GM21576 (cell line): ENCODE data around the gene PXMP4.
"Not testable (repeated sequence)": the region's sequence is repeated elsewhere in the genome, so short reads cannot be mapped to it uniquely, and the experiment has no call there.

Experiments
- ATAC-seq: cut with Tn5 transposase; IDR thresholded peaks from one replicate; pipeline ENCODE4 v1.9.1; 2021; ENCODE audit warnings: mild to moderate bottlenecking, moderate library complexity; ENCODE audit not compliant: unreplicated experiment

PXMP4 gene

GRCh38 chr20:33704197-33704924, 15.7 kb downstream of the PXMP4 start:
- ATAC-seq, result no peak

GRCh38 chr20:33703498-33704137, 16.5 kb downstream of the PXMP4 start:
- no peak for ATAC-seq

GRCh38 chr20:33702861-33703260, 17.2 kb downstream of the PXMP4 start:
- no peak for ATAC-seq

- no peak for ATAC-seq
These were observed 18.3 kb downstream of the PXMP4 start for GRCh38 chr20:33701629-33702450.

GRCh38 chr20:33700696-33701441, 19.2 kb downstream of the PXMP4 start:
- not testable (repeated sequence) for ATAC-seq

GRCh38 chr20:33698966-33699365, 21.1 kb downstream of the PXMP4 start:
- ATAC-seq, result not testable (repeated sequence)

GRCh38 chr20:33697129-33697528, 23.0 kb downstream of the PXMP4 start:
- no peak for ATAC-seq

GRCh38 chr20:33696448-33696847, 23.7 kb downstream of the PXMP4 start:
- ATAC-seq, result no peak

- no peak for ATAC-seq
These were observed 25.5 kb downstream of the PXMP4 start for GRCh38 chr20:33694639-33695012.

- ATAC-seq, result no peak
These were observed 26.1 kb downstream of the PXMP4 start for GRCh38 chr20:33693741-33694638.

GRCh38 chr20:33693289-33693688, 26.8 kb downstream of the PXMP4 start:
- ATAC-seq, result no peak

GRCh38 chr20:33689973-33690372, 30.1 kb downstream of the PXMP4 start:
- ATAC-seq, result no peak

GRCh38 chr20:33689493-33689892, 30.6 kb downstream of the PXMP4 start:
- ATAC-seq, result no peak

- ATAC-seq, result no peak
These were observed 31.1 kb downstream of the PXMP4 start for GRCh38 chr20:33688938-33689424.

GRCh38 chr20:33687993-33688937, 31.8 kb downstream of the PXMP4 start:
- no peak for ATAC-seq

- ATAC-seq, result no peak
These were observed 32.7 kb downstream of the PXMP4 start for GRCh38 chr20:33687370-33687915.

- no peak for ATAC-seq
These were observed 33.1 kb downstream of the PXMP4 start for GRCh38 chr20:33686984-33687366.
